GM12865 (cell line): ENCODE results near the gene FASTKD1.

Experiments
- DNase-seq: peaks from one replicate; pipeline ENCODE4 v3.0.0; 2010; ENCODE audit warnings: low read depth
- H3K4me3 ChIP-seq: 2 replicates; pipeline ENCODE4 v1.5.1; 2011; ENCODE audit warnings: mild to moderate bottlenecking, low read depth, low read length, control low read depth
- CTCF ChIP-seq: IDR thresholded peaks from 2 replicates; pipeline ENCODE4 v1.5.1; 2011; ENCODE audit warnings: low read length, control low read depth, low read depth, inconsistent platforms; ENCODE audit not compliant: insufficient read depth; ENCODE audit errors: missing control alignments

Gene FASTKD1

GRCh38 chr2:169513094-169513493 is 60.6 kb downstream of the FASTKD1 start:
- DNase-seq = no peak
- no peak overlapping the region for H3K4me3 ChIP-seq
- TF ChIP-seq CTCF = no peak

- TF ChIP-seq CTCF = no peak
- no peak overlapping the region for H3K4me3 ChIP-seq
- DNase-seq = no peak
Observed at GRCh38 chr2:169512525-169512924, 61.1 kb downstream of the FASTKD1 start.

DNA sequence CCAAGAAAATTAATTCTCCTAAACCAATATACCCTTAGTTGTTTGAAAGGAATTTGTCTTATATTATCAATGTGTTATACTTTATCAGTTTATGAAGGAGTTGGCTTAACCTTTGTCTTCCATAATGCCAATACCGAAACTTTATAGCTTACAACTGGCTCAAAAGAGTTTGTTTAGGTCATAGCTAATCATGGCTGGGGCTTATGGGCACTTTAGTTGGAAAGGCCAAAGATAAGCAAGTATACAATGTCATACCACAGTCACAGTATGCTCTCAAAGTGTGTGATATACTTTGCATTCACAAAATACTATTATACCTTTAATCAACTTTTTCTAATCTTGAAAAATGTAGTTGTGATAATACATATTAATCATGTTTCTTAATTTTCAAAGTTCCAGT is 61.8 kb downstream of the FASTKD1 start:
- H3K4me3 ChIP-seq = no peak overlapping the region
- no peak for DNase-seq
- no peak for TF ChIP-seq CTCF

DNA sequence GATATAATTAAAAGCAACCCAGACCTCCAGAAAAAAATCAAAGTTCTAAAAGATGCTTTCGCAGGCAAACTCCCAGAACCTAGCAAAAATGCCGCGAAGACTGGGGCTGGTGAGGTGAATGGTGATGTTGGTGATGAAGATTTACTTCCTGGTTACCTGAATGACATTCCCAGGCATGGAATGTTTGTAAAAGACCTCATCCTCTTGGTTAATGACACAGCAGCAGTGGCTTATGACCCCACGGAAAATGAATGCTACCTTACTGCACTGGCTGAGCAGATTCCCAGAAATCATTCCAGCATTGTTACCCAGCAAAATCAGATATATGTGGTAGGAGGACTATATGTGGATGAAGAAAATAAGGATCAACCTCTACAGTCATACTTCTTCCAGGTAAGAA is 63.2 kb downstream of the FASTKD1 start:
- H3K4me3 ChIP-seq = no peak overlapping the region
- no peak for DNase-seq
- TF ChIP-seq CTCF = no peak

GRCh38 chr2:169509955-169510354 is 63.7 kb downstream of the FASTKD1 start:
- no peak for TF ChIP-seq CTCF
- no peak overlapping the region for H3K4me3 ChIP-seq
- no peak for DNase-seq

GRCh38 chr2:169509298-169509885 is 64.3 kb downstream of the FASTKD1 start, which contains the start of gene KLHL41:
TSS of gene KLHL41 (plus strand) at chr2:169509702. CDS start at chr2:169509779, 77 bp downstream.
- H3K4me3 ChIP-seq = no peak within 1 kb of the TSS
- DNase-seq = no peak
- no peak for TF ChIP-seq CTCF

DNA sequence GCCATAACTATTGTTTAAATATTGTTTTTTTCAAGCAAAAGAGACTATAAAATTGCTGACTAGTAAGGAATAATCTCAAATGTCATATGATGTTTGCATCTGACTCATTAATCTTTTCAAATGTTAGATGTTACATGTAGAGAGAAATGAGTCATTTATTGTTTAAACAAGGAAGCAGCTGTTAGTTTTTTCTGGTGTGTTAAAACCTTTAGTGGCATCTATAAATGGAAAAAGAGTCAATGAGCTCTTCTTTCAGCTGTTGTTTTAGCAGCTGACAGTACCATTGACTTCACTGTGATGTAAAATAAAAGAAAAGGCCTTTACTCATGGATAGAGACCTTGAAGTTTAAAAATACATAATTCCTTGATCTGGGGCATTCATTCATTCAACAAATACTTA is 66.0 kb downstream of the FASTKD1 start:
- TF ChIP-seq CTCF = no peak
- no peak for DNase-seq
- H3K4me3 ChIP-seq = no peak overlapping the region
